Measurements from ENCODE around the gene APOBEC3A. TPM values are rescaled to one million over a fixed set of nuclear protein-coding genes. Genes with fewer than 3 reads are reported as not detected.

Gene APOBEC3A
- total and polyA plus RNA-seq, 10 of the 15 experiments (the other 5 are each of a cell fraction or from before 2014, with no cell fraction given) = 0.20 TPM; not detected in 9

GRCh38 chr22:38974170-38974825 lies 16.9 kb downstream of the APOBEC3A start:
- TF ChIP-seq NBN (IDR thresholded peaks at IDR 0.05) (no peak), RELA (IDR thresholded peaks at IDR 0.05; ENCODE audit: borderline replicate concordance, partially characterized antibody) (no peak), YBX1 (IDR thresholded peaks at IDR 0.05) (no peak), PML (IDR thresholded peaks at IDR 0.05; ENCODE audit: low read length) (no peak), MTA2 (IDR thresholded peaks at IDR 0.05; ENCODE audit: low read depth) (no peak)
- no peak for ATAC-seq
- no TSS peak for BruUV-seq (replicated peaks)
- Histone ChIP-seq H3K27ac (ENCODE audit: control insufficient read depth, insufficient read depth) (no peak overlapping the region), H4K20me1 (ENCODE audit: control insufficient read depth, insufficient read depth) (no peaks in the 10 kb centered on the region), H3K36me3 (ENCODE audit: control insufficient read depth in 2 of 2, insufficient read depth in 2 of 2, low read length in 1 of 2) (no peaks in the 10 kb centered on the region), H3K4me3 (no peak overlapping the region), H3K4me1 (ENCODE audit: control insufficient read depth, insufficient read depth, low read length) (no peaks in the 10 kb centered on the region), H2AFZ (ENCODE audit: control insufficient read depth, low read depth, low read length) (no peak overlapping the region), H3K9ac (ENCODE audit: control insufficient read depth, insufficient read depth, low read length) (no peak overlapping the region), H3K4me2 (ENCODE audit: control insufficient read depth, insufficient read depth) (no peak overlapping the region), H3K27me3 (replicated peaks in 1 of 2; ENCODE audit: control insufficient read depth in 2 of 2, insufficient read depth in 2 of 2, low read length in 1 of 2) (no peaks in the 10 kb centered on the region; a peak in 1 of 4 replicates), H3K9me3 (replicated peaks; ENCODE audit: control insufficient read depth, insufficient read depth, low read length) (no peaks in the 10 kb centered on the region), H3K79me2 (ENCODE audit: control insufficient read depth, insufficient read depth, low read length) (no peaks in the 10 kb centered on the region)
- no peak for FAIRE-seq
- POLR2A ChIA-PET = no interaction called here
- WGBS (ENCODE audit: insufficient coverage, insufficient replicate concordance, low lambda C conversion rate, missing lambda C conversion rate) = 81% methylated on average over 18 of the region's 18 CpGs
- RAD21 ChIA-PET (ENCODE audit: unreplicated experiment) = interaction anchor here (0.6 to 5.2 kb wide), 6 partner anchors 10 to 149 kb away, joined by 3 to 39 read pairs (median 4); no protein-coding TSS in a partner anchor
- intact Hi-C loops (cut with micrococcal nuclease; ENCODE audit: unreplicated experiment) (no loop called here), in situ Hi-C loops (cut with MboI) (no loop called here)
- no peak for DNase-seq (ENCODE audit: low read depth, low spot score)
- CTCF ChIA-PET = interaction anchor here (0.9 to 7.8 kb wide), 17 partner anchors 9 to 177 kb away, joined by 3 to 73 read pairs (median 4); partner anchors contain the start of gene CBX6
- SMC1A ChIA-PET (ENCODE audit: uncharacterized antibody, unreplicated experiment) = interaction anchor here (0.8 to 6.9 kb wide), 4 partner anchors 9 to 127 kb away, joined by 3 to 50 read pairs (median 5); no protein-coding TSS in a partner anchor

- BruUV-seq (replicated peaks) = no TSS peak
- ChIA-PET POLR2A (no interaction called here), CTCF (interaction anchor here (1.3 to 7.8 kb wide), 8 partner anchors 9 to 176 kb away, joined by 3 to 73 read pairs (median 5); partner anchors contain the start of gene CBX6), RAD21 (ENCODE audit: unreplicated experiment) (interaction anchor here (0.7 to 5.2 kb wide), 5 partner anchors 30 to 615 kb away, joined by 3 to 39 read pairs (median 3); no protein-coding TSS in a partner anchor), SMC1A (ENCODE audit: uncharacterized antibody, unreplicated experiment) (interaction anchor here (1.6 to 6.9 kb wide), 2 partner anchors 9 to 29 kb away, joined by 6 to 50 read pairs; no protein-coding TSS in a partner anchor)
- WGBS (ENCODE audit: insufficient coverage, insufficient replicate concordance, low lambda C conversion rate, missing lambda C conversion rate) = 85% methylated on average over 7 of the region's 7 CpGs
- FAIRE-seq (no peak), ATAC-seq (no peak), DNase-seq (ENCODE audit: low read depth, low spot score) (no peak)
- Histone ChIP-seq H3K27ac (ENCODE audit: control insufficient read depth, insufficient read depth) (no peak overlapping the region), H3K9ac (ENCODE audit: control insufficient read depth, insufficient read depth, low read length) (no peak overlapping the region), H4K20me1 (ENCODE audit: control insufficient read depth, insufficient read depth) (no peaks in the 10 kb centered on the region), H3K4me1 (ENCODE audit: control insufficient read depth, insufficient read depth, low read length) (no peaks in the 10 kb centered on the region), H3K36me3 (ENCODE audit: control insufficient read depth in 2 of 2, insufficient read depth in 2 of 2, low read length in 1 of 2) (no peaks in the 10 kb centered on the region), H3K9me3 (replicated peaks; ENCODE audit: control insufficient read depth, insufficient read depth, low read length) (no peaks in the 10 kb centered on the region), H3K79me2 (ENCODE audit: control insufficient read depth, insufficient read depth, low read length) (no peaks in the 10 kb centered on the region), H3K4me3 (no peak overlapping the region), H3K27me3 (replicated peaks in 1 of 2; ENCODE audit: control insufficient read depth in 2 of 2, insufficient read depth in 2 of 2, low read length in 1 of 2) (no peaks in the 10 kb centered on the region; a peak in 1 of 4 replicates), H3K4me2 (ENCODE audit: control insufficient read depth, insufficient read depth) (no peak overlapping the region), H2AFZ (ENCODE audit: control insufficient read depth, low read depth, low read length) (no peak overlapping the region)
- in situ Hi-C loops (cut with MboI) (no loop called here), intact Hi-C loops (cut with micrococcal nuclease; ENCODE audit: unreplicated experiment) (no loop called here)
- TF ChIP-seq SPI1 (IDR thresholded peaks at IDR 0.05; ENCODE audit: borderline replicate concordance, insufficient read depth, low read depth, low read length) (no peak), CEBPZ (IDR thresholded peaks at IDR 0.05; ENCODE audit: low read depth, low read length) (no peak), BHLHE40 (IDR thresholded peaks at IDR 0.05; ENCODE audit: borderline replicate concordance in 1 of 2, low read depth in 2 of 2, low read length in 1 of 2) (no peak), ZNF217 (IDR thresholded peaks at IDR 0.05) (no peak), TCF7 (IDR thresholded peaks at IDR 0.05; ENCODE audit: borderline replicate concordance) (no peak), SMC3 (IDR thresholded peaks at IDR 0.05; ENCODE audit: borderline replicate concordance, low read length) (no peak)
- TF ChIP-seq, protein P1, sequence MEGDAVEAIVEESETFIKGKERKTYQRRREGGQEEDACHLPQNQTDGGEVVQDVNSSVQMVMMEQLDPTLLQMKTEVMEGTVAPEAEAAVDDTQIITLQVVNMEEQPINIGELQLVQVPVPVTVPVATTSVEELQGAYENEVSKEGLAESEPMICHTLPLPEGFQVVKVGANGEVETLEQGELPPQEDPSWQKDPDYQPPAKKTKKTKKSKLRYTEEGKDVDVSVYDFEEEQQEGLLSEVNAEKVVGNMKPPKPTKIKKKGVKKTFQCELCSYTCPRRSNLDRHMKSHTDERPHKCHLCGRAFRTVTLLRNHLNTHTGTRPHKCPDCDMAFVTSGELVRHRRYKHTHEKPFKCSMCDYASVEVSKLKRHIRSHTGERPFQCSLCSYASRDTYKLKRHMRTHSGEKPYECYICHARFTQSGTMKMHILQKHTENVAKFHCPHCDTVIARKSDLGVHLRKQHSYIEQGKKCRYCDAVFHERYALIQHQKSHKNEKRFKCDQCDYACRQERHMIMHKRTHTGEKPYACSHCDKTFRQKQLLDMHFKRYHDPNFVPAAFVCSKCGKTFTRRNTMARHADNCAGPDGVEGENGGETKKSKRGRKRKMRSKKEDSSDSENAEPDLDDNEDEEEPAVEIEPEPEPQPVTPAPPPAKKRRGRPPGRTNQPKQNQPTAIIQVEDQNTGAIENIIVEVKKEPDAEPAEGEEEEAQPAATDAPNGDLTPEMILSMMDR (IDR thresholded peaks at IDR 0.05 in 2 of 3, conservative IDR thresholded peaks at IDR 0.05 in 1 of 3; ENCODE audit: control insufficient read depth in 2 of 3, extremely low read depth in 1 of 3, insufficient read depth in 1 of 3, low read depth in 3 of 3, low read length in 3 of 3) = no peak
These were observed 17.4 kb downstream of the APOBEC3A start for GRCh38 chr22:38974826-38975175.
